ENCODE data around the gene MPDZ. TPM values are rescaled to one million over a fixed set of nuclear protein-coding genes. Genes with fewer than 3 reads are reported as not detected.

MPDZ gene
- total RNA-seq, 1 donor from 2014 or later, result 88.3 TPM

GRCh38 chr9:13070612-13071595 is 208.6 kb downstream of the MPDZ start:
- Mint-ChIP-seq H3K4me1 (no peaks in the 10 kb centered on the region), H3K4me3 (no peak overlapping the region), H3K36me3 (no peaks in the 10 kb centered on the region), H3K27ac (no peak overlapping the region), H3K9me3 (peaks cover 6% of the 10 kb centered on the region), H3K27me3 (ENCODE audit: insufficient read depth, low read depth) (no peaks in the 10 kb centered on the region)
- Histone ChIP-seq H3K27me3 (no peaks in the 10 kb centered on the region), H3K4me3 (no peak overlapping the region), H3F3A (ENCODE audit: low read depth) (no peaks in the 10 kb centered on the region), H3K4me1 (no peaks in the 10 kb centered on the region), H3K36me3 (no peaks in the 10 kb centered on the region), H3K4me2 (no peak overlapping the region), H2AFZ (replicated peaks) (peak overlapping the region; percentile 23), H4K20me1 (ENCODE audit: low read depth) (no peaks in the 10 kb centered on the region), H3K27ac (no peak overlapping the region), H3K9ac (no peak overlapping the region), H3K79me2 (ENCODE audit: low read depth) (no peaks in the 10 kb centered on the region), H3K9me3 (ENCODE audit: low read depth) (no peaks in the 10 kb centered on the region)
- DNase-seq (ENCODE audit: low spot score), result no peak
- no peak for TF ChIP-seq EZH2phosphoT487 (IDR thresholded peaks at IDR 0.05)
- TF ChIP-seq EZH2 (IDR thresholded peaks at IDR 0.05), result no peak
- TF ChIP-seq, protein P1, sequence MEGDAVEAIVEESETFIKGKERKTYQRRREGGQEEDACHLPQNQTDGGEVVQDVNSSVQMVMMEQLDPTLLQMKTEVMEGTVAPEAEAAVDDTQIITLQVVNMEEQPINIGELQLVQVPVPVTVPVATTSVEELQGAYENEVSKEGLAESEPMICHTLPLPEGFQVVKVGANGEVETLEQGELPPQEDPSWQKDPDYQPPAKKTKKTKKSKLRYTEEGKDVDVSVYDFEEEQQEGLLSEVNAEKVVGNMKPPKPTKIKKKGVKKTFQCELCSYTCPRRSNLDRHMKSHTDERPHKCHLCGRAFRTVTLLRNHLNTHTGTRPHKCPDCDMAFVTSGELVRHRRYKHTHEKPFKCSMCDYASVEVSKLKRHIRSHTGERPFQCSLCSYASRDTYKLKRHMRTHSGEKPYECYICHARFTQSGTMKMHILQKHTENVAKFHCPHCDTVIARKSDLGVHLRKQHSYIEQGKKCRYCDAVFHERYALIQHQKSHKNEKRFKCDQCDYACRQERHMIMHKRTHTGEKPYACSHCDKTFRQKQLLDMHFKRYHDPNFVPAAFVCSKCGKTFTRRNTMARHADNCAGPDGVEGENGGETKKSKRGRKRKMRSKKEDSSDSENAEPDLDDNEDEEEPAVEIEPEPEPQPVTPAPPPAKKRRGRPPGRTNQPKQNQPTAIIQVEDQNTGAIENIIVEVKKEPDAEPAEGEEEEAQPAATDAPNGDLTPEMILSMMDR (IDR thresholded peaks at IDR 0.05), result no peak

GRCh38 chr9:13069498-13069897 is 210.0 kb downstream of the MPDZ start:
- peaks cover 6% of the 10 kb centered on the region for H3K9me3 Mint-ChIP-seq
- no peak overlapping the region for H3K9ac ChIP-seq
- no peak overlapping the region for H3K4me3 Mint-ChIP-seq

DNA sequence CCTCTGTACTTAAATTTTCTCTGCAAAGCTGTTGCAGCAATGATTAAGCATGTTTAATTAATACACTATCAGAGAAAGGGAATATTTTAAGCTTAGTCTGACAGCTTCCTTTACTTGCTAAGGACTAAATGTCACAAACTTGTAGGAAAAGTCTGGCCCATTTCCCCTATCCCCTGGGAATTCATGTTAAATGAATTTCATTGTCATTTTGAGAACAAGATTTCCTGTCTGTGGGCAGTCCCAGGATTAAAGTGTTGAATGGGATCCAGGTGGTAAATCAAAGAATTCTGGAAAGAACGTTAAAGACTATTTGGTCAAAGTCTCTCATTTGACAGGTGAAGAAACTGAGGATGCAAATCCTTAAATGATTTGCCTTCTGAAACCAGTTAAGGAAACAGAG is 214.8 kb downstream of the MPDZ start:
- no peaks in the 10 kb centered on the region for H3K9me3 ChIP-seq (ENCODE audit: low read depth)
- TF ChIP-seq EZH2 (IDR thresholded peaks at IDR 0.05) (no peak), EZH2phosphoT487 (IDR thresholded peaks at IDR 0.05) (no peak)
- H3K27me3 ChIP-seq, result no peaks in the 10 kb centered on the region
- no peaks in the 10 kb centered on the region for H3K79me2 ChIP-seq (ENCODE audit: low read depth)
- H2AFZ ChIP-seq (replicated peaks), result no peak overlapping the region
- Mint-ChIP-seq H3K27me3 (ENCODE audit: insufficient read depth, low read depth) (no peaks in the 10 kb centered on the region), H3K36me3 (no peaks in the 10 kb centered on the region), H3K27ac (no peak overlapping the region), H3K4me3 (no peak overlapping the region), H3K9me3 (no peaks in the 10 kb centered on the region), H3K4me1 (no peaks in the 10 kb centered on the region)
- no peaks in the 10 kb centered on the region for H3F3A ChIP-seq (ENCODE audit: low read depth)
- no peak overlapping the region for H3K4me2 ChIP-seq
- H3K36me3 ChIP-seq, result no peaks in the 10 kb centered on the region
- H3K9ac ChIP-seq, result no peak overlapping the region
- H3K4me3 ChIP-seq, result no peak overlapping the region
- DNase-seq (ENCODE audit: low spot score), result no peak
- H4K20me1 ChIP-seq (ENCODE audit: low read depth), result no peaks in the 10 kb centered on the region
- no peaks in the 10 kb centered on the region for H3K4me1 ChIP-seq
- H3K27ac ChIP-seq, result no peak overlapping the region

More at GRCh38 chr9:13069498-13069897, 210.0 kb downstream of the MPDZ start:
- DNase-seq (ENCODE audit: low spot score), result no peak
- TF ChIP-seq, protein P1 (IDR thresholded peaks at IDR 0.05), result no peak
- no peak for TF ChIP-seq EZH2phosphoT487 (IDR thresholded peaks at IDR 0.05)
- Histone ChIP-seq H2AFZ (replicated peaks) (peak overlapping the region; percentile 60), H3K4me2 (no peak overlapping the region), H3K36me3 (no peaks in the 10 kb centered on the region), H3K4me1 (no peaks in the 10 kb centered on the region), H3K79me2 (ENCODE audit: low read depth) (no peaks in the 10 kb centered on the region), H4K20me1 (ENCODE audit: low read depth) (no peaks in the 10 kb centered on the region), H3F3A (ENCODE audit: low read depth) (no peaks in the 10 kb centered on the region), H3K27ac (no peak overlapping the region), H3K9me3 (ENCODE audit: low read depth) (no peaks in the 10 kb centered on the region), H3K4me3 (no peak overlapping the region), H3K27me3 (no peaks in the 10 kb centered on the region)
- Mint-ChIP-seq H3K27me3 (ENCODE audit: insufficient read depth, low read depth) (no peaks in the 10 kb centered on the region), H3K36me3 (no peaks in the 10 kb centered on the region), H3K27ac (no peak overlapping the region), H3K4me1 (no peaks in the 10 kb centered on the region)

All from neural progenitor cell (in vitro differentiated cells).